Neuronal stem cell (in vitro differentiated cells): ENCODE measurements around the gene SLC12A7.
A peak's percentile ranks its signal among the peaks of the same experiment; 100 is the strongest.

Source experiments
- DNase-seq: peaks from one replicate; pipeline ENCODE4 v3.0.0-alpha.2; 2013; ENCODE audit warnings: low spot score
- H2AFZ ChIP-seq: one replicate; pipeline ENCODE4 v1.6.1; 2013; ENCODE audit warnings: mild to moderate bottlenecking, low read length, inconsistent platforms
- H2AK5ac ChIP-seq: 2 replicates; pipeline ENCODE4 v1.6.1; 2013; ENCODE audit warnings: low read depth, mild to moderate bottlenecking, inconsistent platforms, low read length, moderate library complexity, mixed read lengths
- H2BK120ac ChIP-seq: 2 replicates; pipeline ENCODE4 v1.6.1; 2013; ENCODE audit warnings: low read depth, mild to moderate bottlenecking, inconsistent platforms, low read length, moderate library complexity, mixed read lengths
- H2BK12ac ChIP-seq: one replicate; pipeline ENCODE4 v1.6.1; 2013; ENCODE audit warnings: low read length, inconsistent platforms
- H2BK15ac ChIP-seq: 2 replicates; pipeline ENCODE4 v1.6.1; 2013; ENCODE audit warnings: mild to moderate bottlenecking, low read length, inconsistent platforms, mixed read lengths
- H2BK5ac ChIP-seq: one replicate; pipeline ENCODE4 v1.6.1; 2013; ENCODE audit warnings: inconsistent platforms, mild to moderate bottlenecking, low read length, moderate library complexity
- H3K14ac ChIP-seq: one replicate; pipeline ENCODE4 v1.6.1; 2013; ENCODE audit warnings: low read length, inconsistent platforms
- H3K18ac ChIP-seq: 2 replicates; pipeline ENCODE4 v1.6.1; 2013; ENCODE audit warnings: low read length, inconsistent platforms
- H3K23ac ChIP-seq: 2 replicates; pipeline ENCODE4 v1.6.1; 2013; ENCODE audit warnings: low read depth, mild to moderate bottlenecking, mixed read lengths, low read length, inconsistent platforms; ENCODE audit not compliant: poor library complexity
- H3K27ac ChIP-seq: replicated peaks from 3 replicates; pipeline ENCODE4 v1.5.1; 2013; ENCODE audit warnings: low read length, inconsistent platforms
- H3K27me3 ChIP-seq, 3 experiments: 2 replicates each; pipeline ENCODE4 v1.6.1; 2013; ENCODE audit warnings: low read length in 3 of 3, mild to moderate bottlenecking in 2 of 3, inconsistent platforms in 1 of 3, low read depth in 1 of 3, mixed read lengths in 1 of 3, moderate library complexity in 1 of 3; ENCODE audit not compliant: control insufficient read depth in 3 of 3, insufficient read depth in 3 of 3
- H3K36me3 ChIP-seq, 2 donors: replicated peaks in 1 of 2; 2 replicates each; pipeline ENCODE4 v1.6.1; 2013; ENCODE audit warnings: low read length in 2 of 2; ENCODE audit not compliant: control insufficient read depth in 2 of 2, insufficient read depth in 2 of 2
- H3K4ac ChIP-seq: 2 replicates; pipeline ENCODE4 v1.6.1; 2013; ENCODE audit warnings: inconsistent platforms, mild to moderate bottlenecking, low read length, moderate library complexity
- H3K4me1 ChIP-seq, 2 donors: 1 replicate in 1 of 2; 2 replicates in 1 of 2; pipeline ENCODE4 v1.6.1; 2013; ENCODE audit warnings: low read length in 2 of 2, low read depth in 1 of 2; ENCODE audit not compliant: control insufficient read depth in 2 of 2, insufficient read depth in 1 of 2
- H3K4me2 ChIP-seq: one replicate; pipeline ENCODE4 v1.6.1; 2013; ENCODE audit warnings: mild to moderate bottlenecking, low read length, inconsistent platforms; ENCODE audit not compliant: insufficient read depth, poor library complexity, severe bottlenecking
- H3K4me3 ChIP-seq, 2 donors: 2 replicates each; pipeline ENCODE4 v1.5.1; 2013; ENCODE audit warnings: low read length in 2 of 2, mild to moderate bottlenecking in 2 of 2, inconsistent platforms in 1 of 2, moderate library complexity in 1 of 2
- H3K79me1 ChIP-seq: one replicate; pipeline ENCODE4 v1.6.1; 2013; ENCODE audit warnings: low read depth, mild to moderate bottlenecking, inconsistent platforms, low read length, moderate library complexity
- H3K9ac ChIP-seq: one replicate; pipeline ENCODE4 v1.6.1; 2013; ENCODE audit warnings: mild to moderate bottlenecking, low read depth, low read length, inconsistent platforms; ENCODE audit not compliant: poor library complexity
- H3K9me3 ChIP-seq, 2 donors: replicated peaks in 1 of 2; 2 replicates each; pipeline versions ENCODE3 to v1.6.1; 2013; ENCODE audit warnings: low read length in 2 of 2, mild to moderate bottlenecking in 2 of 2, inconsistent platforms in 1 of 2, low read depth in 1 of 2, mixed read lengths in 1 of 2, moderate library complexity in 1 of 2; ENCODE audit not compliant: control insufficient read depth in 2 of 2, insufficient read depth in 1 of 2
- H4K8ac ChIP-seq: one replicate; pipeline ENCODE4 v1.6.1; 2013; ENCODE audit warnings: low read depth, mild to moderate bottlenecking, inconsistent platforms, low read length, moderate library complexity
- H4K91ac ChIP-seq: one replicate; pipeline ENCODE4 v1.6.1; 2013; ENCODE audit warnings: low read length, low read depth, mild to moderate bottlenecking, inconsistent platforms; ENCODE audit not compliant: poor library complexity
- WGBS, 2 donors: extraction: QIAGEN DNeasy Blood & Tissue Kit; methylation state at CpG; one replicate each; pipeline ENCODE4 v1.1.7; 2013; ENCODE audit warnings: missing lambda C conversion rate in 2 of 2, mixed read lengths in 1 of 2; ENCODE audit not compliant: insufficient read length in 2 of 2, insufficient replicate concordance in 1 of 2; ENCODE audit errors: extremely low coverage in 2 of 2; 5-methylcytosine and 5-hydroxymethylcytosine counted together

Gene SLC12A7

GRCh38 chr5:1018596-1018995, 93.3 kb downstream of the SLC12A7 start:
- no peak overlapping the region for H4K91ac ChIP-seq

GRCh38 chr5:1017691-1018455, 94.0 kb downstream of the SLC12A7 start:
- no peaks in the 10 kb centered on the region for H3K36me3 ChIP-seq
- H2BK120ac ChIP-seq: no peak overlapping the region
- DNase-seq: no peak
- peak overlapping the region; percentile 76 for H3K18ac ChIP-seq
- H3K4ac ChIP-seq: peak overlapping the region; percentile 53
- no CpG with 5 or more reads among the region's 19 CpGs for WGBS, 2 donors
- peak overlapping the region; percentile 63 for H2AK5ac ChIP-seq
- H3K4me3 ChIP-seq: no peak overlapping the region
- H3K27ac ChIP-seq: no peak overlapping the region
- no peak overlapping the region for H2AFZ ChIP-seq
- no peak overlapping the region for H4K8ac ChIP-seq
- H3K79me1 ChIP-seq: peaks cover 6% of the 10 kb centered on the region
- no peaks in the 10 kb centered on the region for H3K9me3 ChIP-seq
- H2BK5ac ChIP-seq: peak overlapping the region; percentile 30
- H2BK15ac ChIP-seq: peak overlapping the region; percentile 30
- H3K9ac ChIP-seq: peak overlapping the region; percentile 70
- peak overlapping the region; percentile 31 for H3K23ac ChIP-seq
- peak overlapping the region; percentile 21 for H3K14ac ChIP-seq
- no peak overlapping the region for H3K4me2 ChIP-seq
- no peaks in the 10 kb centered on the region for H3K27me3 ChIP-seq
- peaks cover 10 to 11% of the 10 kb centered on the region in 2 donors for H3K4me1 ChIP-seq
- H2BK12ac ChIP-seq: peak overlapping the region; percentile 58
- no peak overlapping the region for H4K91ac ChIP-seq

More at GRCh38 chr5:1018596-1018995, 93.3 kb downstream of the SLC12A7 start:
- Histone ChIP-seq H2BK120ac (no peak overlapping the region), H3K9me3 (no peaks in the 10 kb centered on the region), H2BK5ac (peak overlapping the region; percentile 39), H3K14ac (no peak overlapping the region), H3K4me2 (no peak overlapping the region), H4K8ac (no peak overlapping the region), H3K27me3 (no peaks in the 10 kb centered on the region), H3K4me1 (peaks cover 10 to 11% of the 10 kb centered on the region in 2 donors), H3K23ac (peak overlapping the region; percentile 12), H3K4ac (peak overlapping the region; percentile 23), H2BK15ac (peak overlapping the region; percentile 67), H3K18ac (peak overlapping the region; percentile 76), H3K4me3 (no peak overlapping the region), H3K36me3 (no peaks in the 10 kb centered on the region), H3K79me1 (peaks cover 3% of the 10 kb centered on the region), H2AK5ac (peak overlapping the region; percentile 14), H2AFZ (no peak overlapping the region), H3K27ac (no peak overlapping the region), H3K9ac (no peak overlapping the region), H2BK12ac (no peak overlapping the region)
- DNase-seq: no peak
- no CpG with 5 or more reads among the region's 9 CpGs for WGBS, 2 donors

- Histone ChIP-seq H2BK5ac (peak overlapping the region; percentile 30), H2AK5ac (no peak overlapping the region), H3K36me3 (no peaks in the 10 kb centered on the region), H3K9me3 (no peaks in the 10 kb centered on the region), H3K14ac (no peak overlapping the region), H2BK12ac (no peak overlapping the region), H4K91ac (no peak overlapping the region), H4K8ac (no peak overlapping the region), H3K4me3 (no peak overlapping the region), H3K18ac (peak overlapping the region; percentile 48), H3K4me2 (no peak overlapping the region), H3K4me1 (peaks cover 10 to 11% of the 10 kb centered on the region in 2 donors), H2BK15ac (peak overlapping the region; percentile 30), H2BK120ac (no peak overlapping the region), H3K27ac (no peak overlapping the region), H3K27me3 (no peaks in the 10 kb centered on the region), H3K79me1 (peaks cover 7% of the 10 kb centered on the region), H3K4ac (no peak overlapping the region), H3K9ac (no peak overlapping the region), H2AFZ (no peak overlapping the region), H3K23ac (no peak overlapping the region)
- WGBS, 2 donors: no CpG with 5 or more reads among the region's 12 CpGs
- no peak for DNase-seq
Observed at GRCh38 chr5:1017056-1017455, 94.8 kb downstream of the SLC12A7 start.

- Histone ChIP-seq H3K9me3 (no peaks in the 10 kb centered on the region), H3K14ac (no peak overlapping the region), H3K18ac (peak overlapping the region; percentile 49), H3K4me2 (no peak overlapping the region), H3K4me3 (no peak overlapping the region), H2BK120ac (no peak overlapping the region), H3K79me1 (peaks cover 9% of the 10 kb centered on the region), H3K27ac (no peak overlapping the region), H3K36me3 (no peaks in the 10 kb centered on the region), H4K91ac (no peak overlapping the region), H3K4me1 (peaks cover 6 to 8% of the 10 kb centered on the region in 2 donors), H2AK5ac (no peak overlapping the region), H3K23ac (peak overlapping the region; percentile 14), H2BK15ac (no peak overlapping the region), H3K4ac (no peak overlapping the region), H4K8ac (no peak overlapping the region), H2BK5ac (no peak overlapping the region), H3K27me3 (no peaks in the 10 kb centered on the region), H3K9ac (peak overlapping the region; percentile 70), H2AFZ (no peak overlapping the region), H2BK12ac (no peak overlapping the region)
- WGBS, 2 donors: no CpG with 5 or more reads among the region's 16 CpGs
- no peak for DNase-seq
Observed at GRCh38 chr5:1016476-1016875, 95.4 kb downstream of the SLC12A7 start.
